K562 (cell line): ENCODE data around the gene AHI1. TPM values are rescaled to one million over a fixed set of nuclear protein-coding genes. Genes with fewer than 3 reads are reported as not detected.

Source experiments
- ATAC-seq: fragments of 200-7000 bp; cut with Tn5 transposase; 3 replicates; pipeline ENCODE4 v1.9.1; 2020; ENCODE audit warnings: moderate library complexity
- BruUV-seq: library from RNA; stranded (reverse); fragments of 400-500 nt; replicated peaks from 2 replicates; lab custom pipeline; 2021; lab: Mats Ljungman, UMichigan
- CTCF ChIA-PET: fragments of 300-600 bp; formaldehyde crosslinking; extraction: SDS; loops from one replicate; lab custom pipeline; 2021; ENCODE audit warnings: low intra/inter-chr PET ratio; lab: Yijun Ruan, JAX
- POLR2A ChIA-PET: fragments of 300-600, 350-650 bp; sonication (Branson Sonifier 250); formaldehyde crosslinking; extraction: SDS; loops from one replicate; lab custom pipeline; 2021; ENCODE audit warnings: antibody characterized with exemption, inconsistent platforms; lab: Yijun Ruan, JAX
- DNase-seq, 4 experiments: peaks; one replicate each; pipeline versions ENCODE4 v3.0.0 to v3.0.0-alpha.2; 2011 to 2018; ENCODE audit warnings: low spot score in 3 of 4, mixed read lengths in 3 of 4; ENCODE audit errors: extremely low read depth in 1 of 4
- FAIRE-seq: peaks from 2 replicates; lab custom pipeline; 2011; peaks lifted over from hg19 to GRCh38; lab: Jason Lieb, UNC
- H2AFZ ChIP-seq: 2 replicates; pipeline ENCODE4 v1.6.0; 2011; ENCODE audit warnings: low read depth, low read length, control low read depth, inconsistent platforms
- H3K27ac ChIP-seq: fragments of 200-600 bp; 3 replicates; pipeline ENCODE4 v1.8.0; 2011; ENCODE audit warnings: low read depth, mild to moderate bottlenecking, control low read depth, inconsistent platforms, low read length, moderate library complexity, mixed read lengths; ENCODE audit errors: extremely low read depth
- H3K27me3 ChIP-seq, 2 experiments: fragments of 300-600 bp in 1 of 2; 2 replicates in 1 of 2; 3 replicates in 1 of 2; pipeline versions ENCODE4 v1.6.0 to v1.8.0; 2011; ENCODE audit warnings: inconsistent platforms in 2 of 2, low read length in 2 of 2, mild to moderate bottlenecking in 1 of 2, mixed read lengths in 1 of 2, moderate library complexity in 1 of 2; ENCODE audit not compliant: control insufficient read depth in 2 of 2, insufficient read depth in 2 of 2
- H3K36me3 ChIP-seq: fragments of 300-600 bp; 3 replicates; pipeline ENCODE4 v1.8.0; 2011; ENCODE audit warnings: mild to moderate bottlenecking, low read length, inconsistent platforms; ENCODE audit not compliant: control insufficient read depth, insufficient read depth
- H3K4me1 ChIP-seq, 2 experiments: fragments of 200-600 bp in 1 of 2; replicated peaks in 1 of 2; 2 replicates in 1 of 2; 3 replicates in 1 of 2; pipeline versions ENCODE4 v1.5.1 to v1.8.0; 2011; ENCODE audit warnings: inconsistent platforms in 2 of 2, low read length in 2 of 2, mild to moderate bottlenecking in 1 of 2, mixed read lengths in 1 of 2, moderate library complexity in 1 of 2; ENCODE audit not compliant: control insufficient read depth in 2 of 2, insufficient read depth in 2 of 2
- H3K4me2 ChIP-seq: 2 replicates; pipeline ENCODE4 v1.6.1; 2011; ENCODE audit warnings: low read length, control low read depth, inconsistent platforms, mixed read lengths; ENCODE audit not compliant: insufficient read depth
- H3K4me3 ChIP-seq: fragments of 200-600 bp; sonication (generic), shearing (Covaris generic); 2 replicates; pipeline ENCODE4 v1.5.1; 2016; ENCODE audit warnings: control low read depth, inconsistent platforms
- H3K79me2 ChIP-seq: fragments of 200-600 bp; 3 replicates; pipeline ENCODE4 v1.8.0; 2011; ENCODE audit warnings: low read length, inconsistent platforms; ENCODE audit not compliant: control insufficient read depth, insufficient read depth
- H3K9ac ChIP-seq, 2 experiments: 2 replicates each; pipeline versions ENCODE4 v1.6.0 to v1.6.1; 2011; ENCODE audit warnings: low read depth in 2 of 2, low read length in 2 of 2, control low read depth in 1 of 2, inconsistent platforms in 1 of 2, mild to moderate bottlenecking in 1 of 2, mixed read lengths in 1 of 2; ENCODE audit not compliant: insufficient read depth in 1 of 2
- H3K9me1 ChIP-seq: one replicate; pipeline ENCODE4 v1.6.0; 2011; ENCODE audit warnings: inconsistent platforms, mild to moderate bottlenecking, low read length, moderate library complexity; ENCODE audit not compliant: control insufficient read depth, insufficient read depth
- H3K9me3 ChIP-seq: replicated peaks from 2 replicates; pipeline ENCODE4 v1.5.1; 2011; ENCODE audit warnings: low read depth, low read length, inconsistent platforms; ENCODE audit not compliant: control insufficient read depth, insufficient read depth
- H4K20me1 ChIP-seq: replicated peaks from 2 replicates; pipeline ENCODE4 v1.6.1; 2011; ENCODE audit warnings: low read length, inconsistent platforms, mixed read lengths; ENCODE audit not compliant: control insufficient read depth, insufficient read depth
- CHD4 ChIP-seq: fragments of 200-600 bp; sonication (generic); IDR thresholded peaks from 3 replicates; pipeline ENCODE4 v1.6.1; 2012; ENCODE audit warnings: low read depth, mild to moderate bottlenecking, mixed read lengths, low read length, inconsistent platforms; ENCODE audit not compliant: insufficient read depth, insufficient replicate concordance, poor library complexity, severe bottlenecking
- DNMT1 ChIP-seq: fragments of 450-650 bp; IDR thresholded peaks from 2 replicates; pipeline ENCODE4 v1.6.1; 2016; ENCODE audit warnings: antibody characterized with exemption, mild to moderate bottlenecking
- E2F6 ChIP-seq, 2 experiments: IDR thresholded peaks; 2 replicates each; pipeline ENCODE4 v1.6.1; 2011; ENCODE audit warnings: borderline replicate concordance in 1 of 2, control low read depth in 1 of 2, low read depth in 1 of 2, low read length in 1 of 2, mild to moderate bottlenecking in 1 of 2, mixed read lengths in 1 of 2, moderate library complexity in 1 of 2; ENCODE audit not compliant: insufficient read depth in 1 of 2, insufficient read length in 1 of 2, poor library complexity in 1 of 2, severe bottlenecking in 1 of 2; ENCODE audit errors: extremely low read depth in 1 of 2
- E4F1 ChIP-seq: fragments of 250-450 bp; sonication (Bioruptor Pico); IDR thresholded peaks from 2 replicates; pipeline ENCODE4 v1.5.0; 2021; ENCODE audit warnings: mild to moderate bottlenecking, borderline replicate concordance
- FOS ChIP-seq: IDR thresholded peaks from 3 replicates; pipeline ENCODE4 v1.6.1; 2011; ENCODE audit not compliant: insufficient read length; ENCODE audit errors: extremely low read depth
- GATAD2B ChIP-seq: fragments of 450-650 bp; IDR thresholded peaks from 2 replicates; pipeline ENCODE4 v1.6.1; 2017; ENCODE audit warnings: mild to moderate bottlenecking, borderline replicate concordance
- ID3 ChIP-seq, 2 experiments: fragments of 250-450 bp in 1 of 2; fragments of 450-650 bp in 1 of 2; sonication (Bioruptor Pico) in 1 of 2; IDR thresholded peaks; 2 replicates each; pipeline versions ENCODE4 v1.6.1 to v1.8.0; 2016 to 2021; ENCODE audit warnings: mild to moderate bottlenecking in 2 of 2, moderate library complexity in 2 of 2, missing compliant biosample characterization in 1 of 2, missing genetic modification characterization in 1 of 2
- IRF9 ChIP-seq: fragments of 450-650 bp; IDR thresholded peaks from 2 replicates; pipeline ENCODE4 v1.6.1; 2016; ENCODE audit warnings: missing biosample characterization, missing genetic modification characterization
- MTA2 ChIP-seq: fragments of 450-650 bp; IDR thresholded peaks from 2 replicates; pipeline ENCODE4 v1.6.1; 2016; ENCODE audit warnings: low read depth
- SUPT5H ChIP-seq: fragments of 450-650 bp; IDR thresholded peaks from 2 replicates; pipeline ENCODE4 v1.6.1; 2016
- XRCC4 ChIP-seq: IDR thresholded peaks from one replicate; pipeline ENCODE4 v1.6.1; 2011; ENCODE audit not compliant: insufficient read depth, insufficient read length; ENCODE audit errors: extremely low read depth
- ZNF277 ChIP-seq: fragments of 250-450 bp; sonication (Bioruptor Pico); IDR thresholded peaks from 2 replicates; pipeline ENCODE4 v1.8.0; 2022; ENCODE audit warnings: inconsistent platforms, mild to moderate bottlenecking, moderate library complexity, borderline replicate concordance
- ZNF354B ChIP-seq: fragments of 250-450 bp; sonication (Bioruptor Pico); IDR thresholded peaks from 2 replicates; pipeline ENCODE4 v1.4.0; 2020
- ZZZ3 ChIP-seq: fragments of 450-650 bp; IDR thresholded peaks from 2 replicates; pipeline ENCODE4 v1.6.1; 2016; ENCODE audit warnings: antibody characterized with exemption, mild to moderate bottlenecking, moderate library complexity
- WGBS: fragments of 100-300 bp; shearing (Covaris generic); methylation state at CpG from one replicate; pipeline ENCODE4 v1.1.6; 2016; ENCODE audit warnings: low coverage, mixed read lengths; ENCODE audit not compliant: insufficient coverage; ENCODE audit errors: missing lambda C conversion rate; 5-methylcytosine and 5-hydroxymethylcytosine counted together
- in situ Hi-C: fragments of 300-500 bp; cut with MboI; formaldehyde crosslinking; loops from 4 replicates; pipeline ENCODE4 v1.15.0; 2018; ENCODE audit warnings: inconsistent platforms, mixed read lengths
- intact Hi-C: fragments of 100-400 bp; cut with micrococcal nuclease; formaldehyde crosslinking; loops from 2 replicates; pipeline ENCODE4 v1.14.2; 2022
- polyA plus RNA-seq, 8 experiments: library from polyadenylated mRNA; depleted of rRNA in 4 of 8; stranded (reverse) in 5 of 8; unstranded in 3 of 8; fragments of >200 nt; fragmentation: Nextera tagmentation in 2 of 8; fragmentation: Illumina TruSeq in 1 of 8; extraction: Ambion mirVana in 2 of 8; extraction: Trizol in 1 of 8; gene quantifications; 2 replicates each; pipeline versions ENCODE4 v1.2.1 to v1.2.3, GENCODE V29; 2011 to 2014; ENCODE audit warnings: inconsistent platforms in 1 of 8, missing spikeins in 1 of 8
- total RNA-seq, 7 experiments: library from RNA; depleted of rRNA in 6 of 7; stranded (reverse); fragments of >200 nt in 6 of 7; fragmentation: Illumina TruSeq in 2 of 7; extraction: Trizol in 2 of 7; gene quantifications; 2 replicates each; pipeline versions ENCODE4 v1.2.1 to v1.2.3, GENCODE V29; 2011 to 2021; ENCODE audit warnings: low replicate concordance in 1 of 7

Gene AHI1
- total and polyA plus RNA-seq, 9 of the 15 experiments (the other 6 are each of a cell fraction or from before 2014, with no cell fraction given), result 24.7 to 54.9 (median 32.2) TPM

GRCh38 chr6:135267085-135267484 is 230.5 kb downstream of the AHI1 start (continued):
- TF ChIP-seq XRCC4, result no peak
- TF ChIP-seq, all 486 proteins: peak for 0

GRCh38 chr6:135266675-135267074 is 230.9 kb downstream of the AHI1 start:
- H3K27ac ChIP-seq, result no peak overlapping the region
- 80% methylated on average over 8 of the region's 8 CpGs for WGBS
- TF ChIP-seq FOS (no peak), ID3 (CRISPR knock-in tag; IDR thresholded peaks at IDR 0.05) (no peak), ID3 (tag; IDR thresholded peaks at IDR 0.05) (no peak), IRF9 (tag) (no peak), ZZZ3 (no peak), E4F1 (no peak), E2F6 (IDR thresholded peaks at IDR 0.05; ENCODE audit: borderline replicate concordance in 1 of 2, extremely low read depth in 1 of 2, insufficient read depth in 1 of 2, insufficient read length in 1 of 2, low read depth in 1 of 2, low read length in 1 of 2, poor library complexity in 1 of 2, severe bottlenecking in 1 of 2) (no peak), CHD4 (no peak), SUPT5H (no peak), GATAD2B (no peak), ZNF354B (CRISPR knock-in tag) (no peak), ZNF277 (CRISPR knock-in tag) (no peak), DNMT1 (no peak), MTA2 (no peak)

More at GRCh38 chr6:135266675-135267074, 230.9 kb downstream of the AHI1 start:
- no peak for ATAC-seq
- intact Hi-C loops, result no loop called here
- H2AFZ ChIP-seq, result peak overlapping the region; percentile 28; the same call in 1 of the 2 replicates
- ChIA-PET CTCF (no interaction called here), POLR2A (interaction anchor here (1.0 kb wide), 1 partner anchor 9 kb away, joined by 4 read pairs; no protein-coding TSS in a partner anchor)
- H3K4me1 ChIP-seq, result peaks cover 9 to 14% of the 10 kb centered on the region in 2 experiments
- no peaks in the 10 kb centered on the region for H4K20me1 ChIP-seq
- H3K9me1 ChIP-seq, result no peaks in the 10 kb centered on the region
- no peaks in the 10 kb centered on the region for H3K79me2 ChIP-seq
- no peak for FAIRE-seq
- no peak overlapping the region for H3K4me3 ChIP-seq
- H3K9me3 ChIP-seq, result no peaks in the 10 kb centered on the region; the same call in 1 of the 2 replicates
- H3K36me3 ChIP-seq, result no peaks in the 10 kb centered on the region
- BruUV-seq, result no TSS peak
- no peaks in the 10 kb centered on the region for H3K27me3 ChIP-seq
- no peak overlapping the region for H3K9ac ChIP-seq
- in situ Hi-C loops, result no loop called here
- DNase-seq, result no peak
- no peak overlapping the region for H3K4me2 ChIP-seq
